GM18858 (cell line): ENCODE data around the gene MSI1.
"Not testable (repeated sequence)": the region's sequence is repeated elsewhere in the genome, so short reads cannot be mapped to it uniquely, and the experiment has no call there.

Experiments used
- ATAC-seq: cut with Tn5 transposase; IDR thresholded peaks from one replicate; pipeline ENCODE4 v1.9.1; 2021; ENCODE audit not compliant: unreplicated experiment

Gene MSI1

GRCh38 chr12:120358412-120359100 lies 10.4 kb downstream of the MSI1 start:
- ATAC-seq: no peak

GRCh38 chr12:120357104-120357503 lies 11.9 kb downstream of the MSI1 start:
- no peak for ATAC-seq

GRCh38 chr12:120356567-120357030 lies 12.4 kb downstream of the MSI1 start:
- no peak for ATAC-seq

GRCh38 chr12:120353556-120354317 lies 15.2 kb downstream of the MSI1 start:
- ATAC-seq: no peak

- ATAC-seq: no peak
Observed at GRCh38 chr12:120353136-120353535, 15.8 kb downstream of the MSI1 start.

- ATAC-seq: no peak
Observed at GRCh38 chr12:120352117-120352516, 16.8 kb downstream of the MSI1 start.

- ATAC-seq: no peak
Observed at GRCh38 chr12:120350576-120351350, 18.2 kb downstream of the MSI1 start.

GRCh38 chr12:120347766-120348165 lies 21.2 kb downstream of the MSI1 start:
- ATAC-seq: no peak

GRCh38 chr12:120346681-120347080 lies 22.3 kb downstream of the MSI1 start:
- no peak for ATAC-seq

- ATAC-seq: no peak
Observed at GRCh38 chr12:120346031-120346430, 22.9 kb downstream of the MSI1 start.

GRCh38 chr12:120343692-120344091 lies 25.3 kb downstream of the MSI1 start:
- no peak for ATAC-seq

GRCh38 chr12:120343039-120343537 lies 25.9 kb downstream of the MSI1 start:
- ATAC-seq: no peak

- ATAC-seq: no peak
Observed at GRCh38 chr12:120342175-120343038, 26.6 kb downstream of the MSI1 start.

- no peak for ATAC-seq
Observed at GRCh38 chr12:120339256-120339655, 29.7 kb downstream of the MSI1 start.

GRCh38 chr12:120337730-120338129 lies 31.2 kb downstream of the MSI1 start:
- no peak for ATAC-seq

- ATAC-seq: not testable (repeated sequence)
Observed at GRCh38 chr12:120336392-120336791, 32.6 kb downstream of the MSI1 start.

GRCh38 chr12:120335447-120335846 lies 33.5 kb downstream of the MSI1 start:
- ATAC-seq: not testable (repeated sequence)

- ATAC-seq: no peak
Observed at GRCh38 chr12:120332523-120332922, 36.4 kb downstream of the MSI1 start.

- ATAC-seq: no peak
Observed at GRCh38 chr12:120332041-120332440, 36.9 kb downstream of the MSI1 start.

GRCh38 chr12:120331390-120331789 lies 37.6 kb downstream of the MSI1 start:
- ATAC-seq: no peak
